Fibroblast of villous mesenchyme (primary cell): ENCODE measurements around the gene SERPINA1. TPM values are rescaled to one million over a fixed set of nuclear protein-coding genes. Genes with fewer than 3 reads are reported as not detected.

Experiments used
- DNase-seq: peaks from one replicate; pipeline ENCODE4 v3.0.0-alpha.2; 2010; ENCODE audit warnings: low read depth
- H3K4me3 ChIP-seq: 2 replicates; pipeline ENCODE4 v1.5.1; 2011; ENCODE audit warnings: low read depth, mild to moderate bottlenecking, low read length
- total RNA-seq: library from RNA; depleted of rRNA; stranded (reverse); fragments of >200 nt; gene quantifications from 2 replicates; pipeline ENCODE4 v1.2.3, GENCODE V29; 2012
- TF ChIP-seq, protein P1 (sequence below): IDR thresholded peaks from 2 replicates; pipeline ENCODE4 v1.5.1; 2012; ENCODE audit warnings: low read depth, mild to moderate bottlenecking, low read length; ENCODE audit not compliant: insufficient read depth

The SERPINA1 gene
- total RNA-seq, 1 donor, result not detected

DNA sequence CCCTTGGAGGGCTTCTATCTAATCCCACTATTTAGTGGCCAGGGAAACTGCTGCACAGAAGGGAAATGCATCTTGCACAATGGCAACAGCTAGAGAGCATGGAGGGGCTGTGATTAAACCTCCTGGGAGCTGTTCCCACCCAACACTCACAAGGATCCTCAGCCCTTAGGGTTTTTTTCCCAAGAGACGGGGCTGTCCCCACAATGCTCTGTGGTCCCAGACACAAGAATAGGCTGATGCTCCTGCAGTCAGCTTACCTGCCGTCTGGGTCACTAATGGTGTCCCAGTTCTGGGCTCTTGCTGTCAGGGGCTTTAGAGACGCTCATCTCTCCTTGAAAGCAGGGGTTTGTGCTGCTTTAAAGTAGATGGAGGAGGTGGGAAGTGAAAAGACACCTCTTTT is 4.6 kb downstream of the SERPINA1 start:
- H3K4me3 ChIP-seq, result no peak overlapping the region
- no peak for DNase-seq
- TF ChIP-seq, protein P1, sequence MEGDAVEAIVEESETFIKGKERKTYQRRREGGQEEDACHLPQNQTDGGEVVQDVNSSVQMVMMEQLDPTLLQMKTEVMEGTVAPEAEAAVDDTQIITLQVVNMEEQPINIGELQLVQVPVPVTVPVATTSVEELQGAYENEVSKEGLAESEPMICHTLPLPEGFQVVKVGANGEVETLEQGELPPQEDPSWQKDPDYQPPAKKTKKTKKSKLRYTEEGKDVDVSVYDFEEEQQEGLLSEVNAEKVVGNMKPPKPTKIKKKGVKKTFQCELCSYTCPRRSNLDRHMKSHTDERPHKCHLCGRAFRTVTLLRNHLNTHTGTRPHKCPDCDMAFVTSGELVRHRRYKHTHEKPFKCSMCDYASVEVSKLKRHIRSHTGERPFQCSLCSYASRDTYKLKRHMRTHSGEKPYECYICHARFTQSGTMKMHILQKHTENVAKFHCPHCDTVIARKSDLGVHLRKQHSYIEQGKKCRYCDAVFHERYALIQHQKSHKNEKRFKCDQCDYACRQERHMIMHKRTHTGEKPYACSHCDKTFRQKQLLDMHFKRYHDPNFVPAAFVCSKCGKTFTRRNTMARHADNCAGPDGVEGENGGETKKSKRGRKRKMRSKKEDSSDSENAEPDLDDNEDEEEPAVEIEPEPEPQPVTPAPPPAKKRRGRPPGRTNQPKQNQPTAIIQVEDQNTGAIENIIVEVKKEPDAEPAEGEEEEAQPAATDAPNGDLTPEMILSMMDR, result no peak

DNA sequence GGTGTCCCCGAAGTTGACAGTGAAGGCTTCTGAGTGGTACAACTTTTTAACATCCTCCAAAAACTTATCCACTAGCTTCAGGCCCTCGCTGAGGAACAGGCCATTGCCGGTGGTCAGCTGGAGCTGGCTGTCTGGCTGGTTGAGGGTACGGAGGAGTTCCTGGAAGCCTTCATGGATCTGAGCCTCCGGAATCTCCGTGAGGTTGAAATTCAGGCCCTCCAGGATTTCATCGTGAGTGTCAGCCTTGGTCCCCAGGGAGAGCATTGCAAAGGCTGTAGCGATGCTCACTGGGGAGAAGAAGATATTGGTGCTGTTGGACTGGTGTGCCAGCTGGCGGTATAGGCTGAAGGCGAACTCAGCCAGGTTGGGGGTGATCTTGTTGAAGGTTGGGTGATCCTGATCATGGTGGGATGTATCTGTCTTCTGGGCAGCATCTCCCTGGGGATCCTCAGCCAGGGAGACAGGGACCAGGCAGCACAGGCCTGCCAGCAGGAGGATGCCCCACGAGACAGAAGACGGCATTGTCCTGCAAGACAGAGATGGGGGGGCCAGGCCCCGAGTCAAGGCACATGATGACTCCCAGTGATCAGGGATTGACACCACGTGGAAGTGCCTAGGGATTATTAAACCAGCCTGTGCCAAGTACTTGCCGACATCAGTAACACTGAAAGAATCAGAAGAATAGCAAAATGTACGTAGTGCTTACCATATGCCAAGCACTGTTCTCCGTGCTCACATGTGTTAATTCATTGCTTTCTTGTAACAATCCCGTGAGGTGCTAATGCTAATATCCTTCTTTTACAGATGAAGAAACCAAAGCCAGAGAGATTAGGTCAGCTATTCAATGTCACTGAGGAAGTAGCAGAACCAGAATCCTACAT is 5.4 kb downstream of the SERPINA1 start:
- DNase-seq, result no peak
- no peak overlapping the region for H3K4me3 ChIP-seq
- TF ChIP-seq, protein P1, result no peak

DNA sequence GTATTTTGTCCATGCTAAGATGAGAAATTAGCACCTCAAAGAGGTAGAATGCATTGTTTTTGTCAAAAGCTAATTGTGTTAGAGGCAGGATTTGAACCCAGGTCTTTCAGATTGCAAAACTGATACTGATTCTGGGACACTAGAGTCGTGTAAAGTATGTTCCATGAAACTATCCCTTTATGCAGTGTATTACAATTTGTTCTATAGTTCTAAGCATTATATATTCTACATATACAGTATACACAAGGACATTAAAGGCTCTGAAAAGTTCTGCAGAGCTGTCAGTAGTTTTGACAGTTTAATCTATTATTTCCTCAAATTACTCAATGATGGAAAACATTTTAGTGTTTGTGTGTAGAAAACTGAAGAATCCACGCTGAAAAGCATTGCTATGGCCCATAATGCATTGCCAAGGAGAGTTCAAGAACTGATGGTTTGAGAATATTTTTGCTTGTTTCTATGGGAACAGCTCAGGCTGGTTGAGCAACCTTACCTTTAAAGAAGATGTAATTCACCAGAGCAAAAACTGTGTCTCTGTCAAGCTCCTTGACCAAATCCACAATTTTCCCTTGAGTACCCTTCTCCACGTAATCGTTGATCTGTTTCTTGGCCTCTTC is 6.2 kb downstream of the SERPINA1 start:
- no peak for DNase-seq
- no peak overlapping the region for H3K4me3 ChIP-seq
- TF ChIP-seq, protein P1, result no peak

DNA sequence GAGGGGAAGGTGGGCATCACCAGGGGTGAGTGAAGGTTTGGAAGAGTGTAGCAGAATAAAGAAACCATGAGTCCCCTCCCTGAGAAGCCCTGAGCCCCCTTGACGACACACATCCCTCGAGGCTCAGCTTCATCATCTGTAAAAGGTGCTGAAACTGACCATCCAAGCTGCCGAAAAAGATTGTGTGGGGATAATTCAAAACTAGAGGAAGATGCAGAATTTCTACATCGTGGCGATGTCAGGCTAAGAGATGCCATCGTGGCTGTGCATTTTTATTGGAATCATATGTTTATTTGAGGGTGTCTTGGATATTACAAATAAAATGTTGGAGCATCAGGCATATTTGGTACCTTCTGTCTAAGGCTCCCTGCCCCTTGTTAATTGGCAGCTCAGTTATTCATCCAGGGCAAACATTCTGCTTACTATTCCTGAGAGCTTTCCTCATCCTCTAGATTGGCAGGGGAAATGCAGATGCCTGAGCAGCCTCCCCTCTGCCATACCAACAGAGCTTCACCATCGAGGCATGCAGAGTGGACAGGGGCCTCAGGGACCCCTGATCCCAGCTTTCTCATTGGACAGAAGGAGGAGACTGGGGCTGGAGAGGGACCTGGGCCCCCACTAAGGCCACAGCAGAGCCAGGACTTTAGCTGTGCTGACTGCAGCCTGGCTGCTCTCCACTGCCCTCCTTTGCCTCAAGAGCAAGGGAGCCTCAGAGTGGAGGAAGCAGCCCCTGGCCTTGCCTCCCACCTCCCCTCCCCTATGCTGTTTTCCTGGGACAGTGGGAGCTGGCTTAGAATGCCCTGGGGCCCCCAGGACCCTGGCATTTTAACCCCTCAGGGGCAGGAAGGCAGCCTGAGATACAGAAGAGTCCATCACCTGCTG is 7.0 kb downstream of the SERPINA1 start:
- no peak overlapping the region for H3K4me3 ChIP-seq
- TF ChIP-seq, protein P1, result no peak
- no peak for DNase-seq

DNA sequence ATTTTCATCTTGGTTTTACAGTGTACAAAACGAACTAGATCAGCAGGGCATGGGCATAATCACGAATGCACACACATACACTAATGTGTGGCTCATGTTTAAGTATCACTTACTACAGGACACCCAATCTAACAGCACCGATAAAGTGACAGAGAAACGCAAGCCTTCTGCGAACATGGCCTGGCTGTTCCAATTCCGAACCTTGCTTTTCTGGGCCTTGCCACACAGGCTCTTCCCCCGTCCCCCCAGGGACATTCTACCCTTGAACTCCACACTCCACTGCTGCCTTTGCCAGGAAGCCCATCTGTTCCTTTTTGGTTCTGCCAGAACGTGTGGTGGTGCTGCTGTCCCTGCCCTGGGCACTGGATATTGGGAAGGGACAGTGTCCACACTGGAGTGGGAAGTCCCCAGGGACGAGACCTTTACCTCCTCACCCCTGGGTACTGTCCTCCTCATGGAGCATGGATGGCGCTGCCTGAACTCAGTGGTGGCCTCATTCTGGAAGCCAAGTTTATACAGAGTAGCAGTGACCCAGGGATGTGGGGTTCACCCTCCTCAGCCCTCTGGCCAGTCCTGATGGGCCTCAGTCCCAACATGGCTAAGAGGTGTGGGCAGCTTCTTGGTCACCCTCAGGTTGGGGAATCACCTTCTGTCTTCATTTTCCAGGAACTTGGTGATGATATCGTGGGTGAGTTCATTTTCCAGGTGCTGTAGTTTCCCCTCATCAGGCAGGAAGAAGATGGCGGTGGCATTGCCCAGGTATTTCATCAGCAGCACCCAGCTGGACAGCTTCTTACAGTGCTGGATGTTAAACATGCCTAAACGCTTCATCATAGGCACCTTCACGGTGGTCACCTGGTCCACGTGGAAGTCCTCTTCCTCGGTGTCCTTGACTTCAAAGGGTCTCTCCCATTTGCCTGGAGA is 7.9 kb downstream of the SERPINA1 start:
- H3K4me3 ChIP-seq, result no peak overlapping the region
- DNase-seq, result no peak
- TF ChIP-seq, protein P1, result no peak
